Hepatocyte (in vitro differentiated cells): ENCODE measurements around the gene CEP128. TPM values are rescaled to one million over a fixed set of nuclear protein-coding genes. Genes with fewer than 3 reads are reported as not detected.

Experiments
- DNase-seq: peaks from one replicate; pipeline ENCODE4 v3.0.0-alpha.2; 2016; ENCODE audit warnings: low spot score
- H2AFZ ChIP-seq: fragments of 200-600 bp; sonication (generic); 2 replicates; pipeline ENCODE4 v1.6.0; 2016; ENCODE audit warnings: antibody characterized with exemption, mild to moderate bottlenecking
- H3K27ac ChIP-seq: fragments of 200-600 bp; sonication (generic); 2 replicates; pipeline ENCODE4 v1.5.1; 2016; ENCODE audit warnings: mild to moderate bottlenecking
- H3K27me3 ChIP-seq: fragments of 200-600 bp; sonication (generic); 2 replicates; pipeline ENCODE4 v1.6.1; 2016
- H3K36me3 ChIP-seq: fragments of 200-600 bp; sonication (generic); replicated peaks from 2 replicates; pipeline ENCODE4 v1.5.1; 2016; ENCODE audit warnings: low read depth; ENCODE audit not compliant: insufficient read depth
- H3K4me1 ChIP-seq: fragments of 200-600 bp; sonication (generic); 2 replicates; pipeline ENCODE4 v1.5.1; 2016; ENCODE audit warnings: mild to moderate bottlenecking, moderate library complexity; ENCODE audit not compliant: insufficient read depth
- H3K4me2 ChIP-seq: fragments of 200-600 bp; sonication (generic); 2 replicates; pipeline ENCODE4 v1.6.0; 2016
- H3K4me3 ChIP-seq: fragments of 200-600 bp; sonication (generic); 2 replicates; pipeline ENCODE4 v1.5.1; 2016; ENCODE audit warnings: mild to moderate bottlenecking
- H3K79me2 ChIP-seq: fragments of 200-600 bp; sonication (generic); 2 replicates; pipeline ENCODE4 v1.6.0; 2017; ENCODE audit warnings: mild to moderate bottlenecking
- H3K9me2 ChIP-seq: fragments of 200-600 bp; sonication (generic); replicated peaks from 2 replicates; pipeline ENCODE4 v1.6.0; 2017; ENCODE audit warnings: mild to moderate bottlenecking; ENCODE audit not compliant: insufficient read depth
- H3K9me3 ChIP-seq: fragments of 200-600 bp; sonication (generic); 2 replicates; pipeline ENCODE4 v1.5.1; 2016; ENCODE audit warnings: low read depth, mild to moderate bottlenecking
- H4K20me1 ChIP-seq: fragments of 200-600 bp; sonication (generic); 2 replicates; pipeline ENCODE4 v1.6.0; 2016; ENCODE audit warnings: mild to moderate bottlenecking; ENCODE audit not compliant: insufficient read depth, poor library complexity, severe bottlenecking
- EZH2 ChIP-seq: fragments of 200-600 bp; sonication (generic); IDR thresholded peaks from 2 replicates; pipeline ENCODE4 v1.6.1; 2016; ENCODE audit warnings: antibody characterized with exemption, mild to moderate bottlenecking, borderline replicate concordance
- EZH2phosphoT487 ChIP-seq: fragments of 200-600 bp; sonication (generic); IDR thresholded peaks from one replicate; pipeline ENCODE4 v1.6.1; 2018; ENCODE audit warnings: antibody characterized with exemption, mild to moderate bottlenecking, low read depth, moderate library complexity; ENCODE audit not compliant: unreplicated experiment, severe bottlenecking
- WGBS: methylation state at CpG from one replicate; pipeline ENCODE4 v1.1.6; 2016; ENCODE audit warnings: low lambda C conversion rate; ENCODE audit errors: missing lambda C conversion rate; 5-methylcytosine and 5-hydroxymethylcytosine counted together
- polyA plus RNA-seq: library from polyadenylated mRNA; unstranded; fragments of >200 nt; fragmentation: Nextera tagmentation; extraction: Ambion mirVana; gene quantifications from 2 replicates; pipeline ENCODE4 v1.2.1, GENCODE V29; 2016
- total RNA-seq: library from RNA; depleted of rRNA; stranded (reverse); fragments of >200 nt; gene quantifications from 2 replicates; pipeline ENCODE4 v1.2.3, GENCODE V29; 2014
- TF ChIP-seq, protein P1 (sequence below): fragments of 200-600 bp; sonication (generic); IDR thresholded peaks from 2 replicates; pipeline ENCODE4 v1.5.1; 2016; ENCODE audit warnings: antibody characterized with exemption, mild to moderate bottlenecking; ENCODE audit not compliant: poor library complexity

The CEP128 gene
- total and polyA plus RNA-seq, 2 experiments from 2014 or later: 1.4 to 3.6 TPM

DNA sequence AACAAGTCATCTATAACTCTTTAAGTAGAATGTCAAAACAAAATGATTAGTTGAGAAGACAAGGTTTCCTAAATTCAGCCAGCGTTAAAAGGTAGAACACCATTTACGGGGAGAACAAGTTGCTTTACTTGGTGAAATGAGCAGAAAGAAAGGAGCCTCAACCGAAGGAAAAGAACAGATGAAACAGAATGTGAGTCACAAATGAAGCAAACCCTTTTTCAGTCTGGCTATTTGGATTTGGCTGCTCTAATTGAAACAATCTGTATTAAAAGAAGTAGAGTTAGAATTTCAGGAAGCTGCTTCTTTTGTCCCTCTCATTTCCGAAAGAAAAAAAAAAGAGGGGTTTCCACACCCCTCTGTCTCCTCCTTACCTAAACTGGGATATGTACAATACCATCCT lies 34.6 kb downstream of the CEP128 start:
- H3K27me3 ChIP-seq: no peaks in the 10 kb centered on the region
- TF ChIP-seq EZH2phosphoT487: no peak
- WGBS: 81% methylated on average over 4 of the region's 4 CpGs
- H3K4me2 ChIP-seq: no peak overlapping the region
- no peak overlapping the region for H2AFZ ChIP-seq
- H3K36me3 ChIP-seq: no peaks in the 10 kb centered on the region
- H3K79me2 ChIP-seq: no peaks in the 10 kb centered on the region
- H3K9me3 ChIP-seq: no peaks in the 10 kb centered on the region
- H3K4me3 ChIP-seq: no peak overlapping the region
- H3K27ac ChIP-seq: no peak overlapping the region
- H4K20me1 ChIP-seq: no peaks in the 10 kb centered on the region
- no peaks in the 10 kb centered on the region for H3K9me2 ChIP-seq
- no peaks in the 10 kb centered on the region for H3K4me1 ChIP-seq
- DNase-seq: no peak

DNA sequence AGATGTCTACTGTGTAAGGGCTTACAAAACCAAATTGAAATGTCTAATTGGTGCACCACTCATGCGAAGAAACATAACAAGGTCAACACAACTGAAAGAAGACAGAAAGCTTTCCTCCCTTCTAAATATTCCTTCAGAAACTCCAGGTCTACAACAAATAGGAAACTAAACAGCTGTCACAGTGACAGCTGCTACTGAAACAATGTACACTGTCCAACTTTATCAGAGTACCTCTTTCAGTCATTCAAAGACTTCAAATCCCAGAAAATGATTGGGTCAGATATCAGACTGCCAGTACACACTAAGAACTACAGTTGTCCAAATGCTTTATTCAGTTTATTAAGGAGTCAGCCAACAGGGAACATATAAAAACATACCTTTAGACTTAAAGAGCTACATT lies 35.2 kb downstream of the CEP128 start:
- Histone ChIP-seq H3K27me3 (no peaks in the 10 kb centered on the region), H3K27ac (no peak overlapping the region), H3K36me3 (no peaks in the 10 kb centered on the region), H3K9me3 (no peaks in the 10 kb centered on the region), H3K79me2 (no peaks in the 10 kb centered on the region), H4K20me1 (no peaks in the 10 kb centered on the region), H2AFZ (no peak overlapping the region), H3K4me3 (no peak overlapping the region), H3K4me1 (no peaks in the 10 kb centered on the region), H3K4me2 (no peak overlapping the region), H3K9me2 (no peaks in the 10 kb centered on the region)
- DNase-seq: no peak
- TF ChIP-seq, protein P1, sequence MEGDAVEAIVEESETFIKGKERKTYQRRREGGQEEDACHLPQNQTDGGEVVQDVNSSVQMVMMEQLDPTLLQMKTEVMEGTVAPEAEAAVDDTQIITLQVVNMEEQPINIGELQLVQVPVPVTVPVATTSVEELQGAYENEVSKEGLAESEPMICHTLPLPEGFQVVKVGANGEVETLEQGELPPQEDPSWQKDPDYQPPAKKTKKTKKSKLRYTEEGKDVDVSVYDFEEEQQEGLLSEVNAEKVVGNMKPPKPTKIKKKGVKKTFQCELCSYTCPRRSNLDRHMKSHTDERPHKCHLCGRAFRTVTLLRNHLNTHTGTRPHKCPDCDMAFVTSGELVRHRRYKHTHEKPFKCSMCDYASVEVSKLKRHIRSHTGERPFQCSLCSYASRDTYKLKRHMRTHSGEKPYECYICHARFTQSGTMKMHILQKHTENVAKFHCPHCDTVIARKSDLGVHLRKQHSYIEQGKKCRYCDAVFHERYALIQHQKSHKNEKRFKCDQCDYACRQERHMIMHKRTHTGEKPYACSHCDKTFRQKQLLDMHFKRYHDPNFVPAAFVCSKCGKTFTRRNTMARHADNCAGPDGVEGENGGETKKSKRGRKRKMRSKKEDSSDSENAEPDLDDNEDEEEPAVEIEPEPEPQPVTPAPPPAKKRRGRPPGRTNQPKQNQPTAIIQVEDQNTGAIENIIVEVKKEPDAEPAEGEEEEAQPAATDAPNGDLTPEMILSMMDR: no peak
- TF ChIP-seq EZH2 (no peak), EZH2phosphoT487 (no peak)
- WGBS: 41% methylated on average over 1 of the region's 1 CpG

DNA sequence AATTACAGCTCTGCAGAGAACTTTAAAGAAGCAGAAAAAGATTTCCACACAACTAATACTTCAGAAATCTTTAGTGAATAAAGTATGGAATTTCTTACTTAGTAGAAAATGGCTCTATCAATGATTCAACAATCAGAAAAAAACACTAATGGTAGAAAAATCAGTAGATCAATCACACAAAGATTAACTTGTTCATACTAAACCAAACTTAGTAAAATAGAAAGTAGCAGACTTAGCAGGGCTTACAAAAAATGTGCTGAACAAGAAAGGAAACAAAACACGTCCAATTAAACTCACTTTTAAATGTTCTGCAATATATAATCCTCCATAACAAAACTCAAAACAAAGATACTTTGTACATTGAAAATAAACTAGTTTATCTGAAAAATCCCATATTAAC lies 38.9 kb downstream of the CEP128 start:
- no peaks in the 10 kb centered on the region for H4K20me1 ChIP-seq
- no peaks in the 10 kb centered on the region for H3K79me2 ChIP-seq
- TF ChIP-seq EZH2 (no peak), EZH2phosphoT487 (no peak)
- TF ChIP-seq, protein P1: no peak
- H3K4me2 ChIP-seq: no peak overlapping the region
- H3K9me2 ChIP-seq: no peaks in the 10 kb centered on the region
- no peaks in the 10 kb centered on the region for H3K4me1 ChIP-seq
- no peaks in the 10 kb centered on the region for H3K9me3 ChIP-seq
- H3K4me3 ChIP-seq: no peak overlapping the region
- H3K36me3 ChIP-seq: no peaks in the 10 kb centered on the region
- H3K27me3 ChIP-seq: no peaks in the 10 kb centered on the region
- DNase-seq: no peak
- no peak overlapping the region for H3K27ac ChIP-seq
- no peak overlapping the region for H2AFZ ChIP-seq
- 75% methylated on average over 1 of the region's 1 CpG for WGBS

DNA sequence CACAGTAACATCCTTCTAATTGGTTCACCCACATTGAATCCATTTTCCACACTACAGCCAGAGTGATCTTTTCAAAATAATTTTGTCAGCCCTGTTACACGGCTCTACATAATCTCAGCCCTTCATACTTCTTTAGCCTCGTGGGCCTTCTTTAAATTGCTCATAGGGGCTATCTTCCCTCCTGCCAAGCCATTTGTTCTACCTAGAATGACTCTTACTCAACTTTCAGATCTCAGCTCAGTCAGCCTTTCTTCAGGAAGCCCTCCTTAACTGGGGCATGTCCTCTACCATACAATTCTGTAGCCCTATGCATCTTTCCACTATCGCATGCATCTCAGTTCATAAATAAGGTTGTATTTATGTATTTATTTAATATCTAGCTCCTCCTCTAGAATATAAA lies 39.7 kb downstream of the CEP128 start:
- no peak overlapping the region for H3K4me3 ChIP-seq
- H3K9me2 ChIP-seq: no peaks in the 10 kb centered on the region
- no peak overlapping the region for H3K27ac ChIP-seq
- H4K20me1 ChIP-seq: no peaks in the 10 kb centered on the region
- no peak overlapping the region for H2AFZ ChIP-seq
- TF ChIP-seq EZH2: no peak
- TF ChIP-seq EZH2phosphoT487: no peak
- TF ChIP-seq, protein P1: no peak
- DNase-seq: no peak
- WGBS: 85% methylated on average over 3 of the region's 3 CpGs
- no peaks in the 10 kb centered on the region for H3K4me1 ChIP-seq
- H3K9me3 ChIP-seq: no peaks in the 10 kb centered on the region
- no peaks in the 10 kb centered on the region for H3K36me3 ChIP-seq
- no peak overlapping the region for H3K4me2 ChIP-seq
- H3K27me3 ChIP-seq: no peaks in the 10 kb centered on the region
- no peaks in the 10 kb centered on the region for H3K79me2 ChIP-seq
